Esophagus squamous epithelium (tissue), 4 donors: ENCODE measurements around the gene RPE65.

Experiments used
- POLR2A ChIP-seq, 4 donors: fragments of 450-650 bp; IDR thresholded peaks; one replicate each; pipeline ENCODE4 v1.6.1; 2017; ENCODE audit warnings: antibody characterized with exemption in 4 of 4, mild to moderate bottlenecking in 4 of 4, moderate library complexity in 3 of 4
- TF ChIP-seq, protein P1 (sequence below), 6 experiments: fragments of 450-650 bp in 4 of 6; fragments of 200-600 bp in 2 of 6; sonication (generic) in 2 of 6; IDR thresholded peaks; one replicate each; pipeline ENCODE4 v1.5.1; 2016 to 2019; ENCODE audit warnings: antibody characterized with exemption in 6 of 6, mild to moderate bottlenecking in 4 of 6, moderate library complexity in 4 of 6

GRCh38 chr1:68409426-68409825, 40.3 kb downstream of the RPE65 start:
- TF ChIP-seq, protein P1, sequence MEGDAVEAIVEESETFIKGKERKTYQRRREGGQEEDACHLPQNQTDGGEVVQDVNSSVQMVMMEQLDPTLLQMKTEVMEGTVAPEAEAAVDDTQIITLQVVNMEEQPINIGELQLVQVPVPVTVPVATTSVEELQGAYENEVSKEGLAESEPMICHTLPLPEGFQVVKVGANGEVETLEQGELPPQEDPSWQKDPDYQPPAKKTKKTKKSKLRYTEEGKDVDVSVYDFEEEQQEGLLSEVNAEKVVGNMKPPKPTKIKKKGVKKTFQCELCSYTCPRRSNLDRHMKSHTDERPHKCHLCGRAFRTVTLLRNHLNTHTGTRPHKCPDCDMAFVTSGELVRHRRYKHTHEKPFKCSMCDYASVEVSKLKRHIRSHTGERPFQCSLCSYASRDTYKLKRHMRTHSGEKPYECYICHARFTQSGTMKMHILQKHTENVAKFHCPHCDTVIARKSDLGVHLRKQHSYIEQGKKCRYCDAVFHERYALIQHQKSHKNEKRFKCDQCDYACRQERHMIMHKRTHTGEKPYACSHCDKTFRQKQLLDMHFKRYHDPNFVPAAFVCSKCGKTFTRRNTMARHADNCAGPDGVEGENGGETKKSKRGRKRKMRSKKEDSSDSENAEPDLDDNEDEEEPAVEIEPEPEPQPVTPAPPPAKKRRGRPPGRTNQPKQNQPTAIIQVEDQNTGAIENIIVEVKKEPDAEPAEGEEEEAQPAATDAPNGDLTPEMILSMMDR (IDR thresholded peaks at IDR 0.05), result no peak
- TF ChIP-seq POLR2A (IDR thresholded peaks at IDR 0.05), result no peak
